Loucy (cell line): ENCODE results near the gene CLDN24.

ENCODE experiments used
- H2AFZ ChIP-seq: fragments of 200-600 bp; sonication (generic); 2 replicates; pipeline ENCODE4 v1.6.0; 2016; ENCODE audit warnings: antibody characterized with exemption, mild to moderate bottlenecking, low read length, moderate library complexity
- H3F3A ChIP-seq: fragments of 200-600 bp; 2 replicates; pipeline ENCODE4 v1.6.0; 2016; ENCODE audit warnings: antibody characterized with exemption, low read depth, mild to moderate bottlenecking
- H3K27me3 ChIP-seq: fragments of 200-600 bp; sonication (generic); 2 replicates; pipeline ENCODE4 v1.6.1; 2014; ENCODE audit warnings: low read length, mild to moderate bottlenecking; ENCODE audit not compliant: insufficient read depth, poor library complexity, severe bottlenecking
- H3K36me3 ChIP-seq: fragments of 200-600 bp; sonication (generic); 2 replicates; pipeline ENCODE4 v1.6.1; 2016; ENCODE audit warnings: low read length; ENCODE audit not compliant: insufficient read depth
- H3K4me1 ChIP-seq: fragments of 200-600 bp; sonication (generic); 2 replicates; pipeline ENCODE4 v1.5.1; 2014; ENCODE audit warnings: low read length, mild to moderate bottlenecking; ENCODE audit not compliant: insufficient read depth, poor library complexity, severe bottlenecking
- H3K4me2 ChIP-seq: fragments of 200-600 bp; sonication (generic); 2 replicates; pipeline ENCODE4 v1.6.0; 2014; ENCODE audit warnings: antibody characterized with exemption, low read length, low read depth, mild to moderate bottlenecking; ENCODE audit not compliant: poor library complexity, severe bottlenecking
- H3K4me3 ChIP-seq: fragments of 200-600 bp; sonication (generic); 2 replicates; pipeline ENCODE4 v1.5.1; 2014; ENCODE audit warnings: low read length, mild to moderate bottlenecking, mixed read lengths; ENCODE audit not compliant: poor library complexity, severe bottlenecking
- H3K79me2 ChIP-seq: fragments of 200-600 bp; sonication (generic); 2 replicates; pipeline ENCODE4 v1.6.1; 2014; ENCODE audit warnings: low read length; ENCODE audit not compliant: insufficient read depth
- H3K9ac ChIP-seq: fragments of 200-600 bp; sonication (generic); 2 replicates; pipeline ENCODE4 v1.6.0; 2014; ENCODE audit warnings: mild to moderate bottlenecking, low read depth, low read length, moderate library complexity; ENCODE audit not compliant: poor library complexity, severe bottlenecking
- H3K9me2 ChIP-seq: fragments of 200-600 bp; sonication (generic); replicated peaks from 2 replicates; pipeline ENCODE4 v1.6.1; 2016; ENCODE audit warnings: low read depth, low read length, mixed read lengths
- H3K9me3 ChIP-seq: fragments of 200-600 bp; sonication (generic); 2 replicates; pipeline ENCODE4 v1.6.1; 2014; ENCODE audit warnings: mild to moderate bottlenecking, antibody characterized with exemption, low read length, low read depth; ENCODE audit not compliant: insufficient read depth
- H4K20me1 ChIP-seq: fragments of 200-600 bp; sonication (generic); 2 replicates; pipeline ENCODE4 v1.6.0; 2014; ENCODE audit warnings: antibody characterized with exemption, low read length, mild to moderate bottlenecking; ENCODE audit not compliant: insufficient read depth, poor library complexity, severe bottlenecking
- EZH2phosphoT487 ChIP-seq: fragments of 200-600 bp; IDR thresholded peaks from 2 replicates; pipeline ENCODE4 v1.6.1; 2018; ENCODE audit warnings: antibody characterized with exemption, mild to moderate bottlenecking, moderate library complexity, borderline replicate concordance
- TF ChIP-seq, protein P1 (sequence below): fragments of 200-600 bp; sonication (generic); conservative IDR thresholded peaks from 2 replicates; pipeline ENCODE4 v1.5.1; 2014; ENCODE audit warnings: mild to moderate bottlenecking, antibody characterized with exemption, low read length

CLDN24 gene

DNA sequence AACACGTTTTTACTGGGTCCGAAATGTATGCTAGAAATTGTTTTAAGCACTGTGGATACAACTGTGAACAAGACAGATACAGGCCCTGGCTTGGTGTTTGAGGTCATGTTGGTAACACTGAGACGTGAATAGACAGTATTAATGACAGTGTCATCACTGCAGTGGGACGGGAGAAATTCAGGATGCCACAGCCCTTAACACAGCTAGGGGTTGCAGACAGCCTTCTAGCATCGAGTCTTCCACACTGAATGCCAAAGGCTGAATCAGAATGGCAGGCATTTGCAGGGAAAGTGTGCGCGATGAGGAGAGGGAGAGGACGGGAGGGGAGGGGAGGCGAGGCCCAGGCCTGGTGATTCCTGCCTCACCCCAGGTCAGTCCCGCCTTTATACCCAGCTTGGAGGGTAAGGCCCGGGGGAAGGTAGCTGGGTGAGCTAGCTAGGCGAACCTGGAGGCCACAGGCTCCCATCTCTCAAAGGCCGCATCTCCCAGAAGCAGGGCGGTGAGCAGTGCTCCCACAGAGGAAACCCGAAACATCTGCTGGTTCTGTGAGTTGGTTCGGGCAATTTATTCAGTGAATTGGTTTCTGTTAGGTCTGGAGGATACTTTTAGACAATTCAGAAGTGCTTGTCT lies 44.1 kb upstream of the CLDN24 start:
- no peaks in the 10 kb centered on the region for H3F3A ChIP-seq
- no peaks in the 10 kb centered on the region for H4K20me1 ChIP-seq
- no peaks in the 10 kb centered on the region for H3K9me2 ChIP-seq
- no peak overlapping the region for H3K4me2 ChIP-seq
- TF ChIP-seq EZH2phosphoT487: no peak
- TF ChIP-seq, protein P1, sequence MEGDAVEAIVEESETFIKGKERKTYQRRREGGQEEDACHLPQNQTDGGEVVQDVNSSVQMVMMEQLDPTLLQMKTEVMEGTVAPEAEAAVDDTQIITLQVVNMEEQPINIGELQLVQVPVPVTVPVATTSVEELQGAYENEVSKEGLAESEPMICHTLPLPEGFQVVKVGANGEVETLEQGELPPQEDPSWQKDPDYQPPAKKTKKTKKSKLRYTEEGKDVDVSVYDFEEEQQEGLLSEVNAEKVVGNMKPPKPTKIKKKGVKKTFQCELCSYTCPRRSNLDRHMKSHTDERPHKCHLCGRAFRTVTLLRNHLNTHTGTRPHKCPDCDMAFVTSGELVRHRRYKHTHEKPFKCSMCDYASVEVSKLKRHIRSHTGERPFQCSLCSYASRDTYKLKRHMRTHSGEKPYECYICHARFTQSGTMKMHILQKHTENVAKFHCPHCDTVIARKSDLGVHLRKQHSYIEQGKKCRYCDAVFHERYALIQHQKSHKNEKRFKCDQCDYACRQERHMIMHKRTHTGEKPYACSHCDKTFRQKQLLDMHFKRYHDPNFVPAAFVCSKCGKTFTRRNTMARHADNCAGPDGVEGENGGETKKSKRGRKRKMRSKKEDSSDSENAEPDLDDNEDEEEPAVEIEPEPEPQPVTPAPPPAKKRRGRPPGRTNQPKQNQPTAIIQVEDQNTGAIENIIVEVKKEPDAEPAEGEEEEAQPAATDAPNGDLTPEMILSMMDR: no peak
- no peak overlapping the region for H3K9ac ChIP-seq
- H3K4me3 ChIP-seq: no peak overlapping the region
- no peaks in the 10 kb centered on the region for H3K27me3 ChIP-seq
- H3K4me1 ChIP-seq: no peaks in the 10 kb centered on the region
- H3K9me3 ChIP-seq: no peaks in the 10 kb centered on the region
- no peak overlapping the region for H2AFZ ChIP-seq
- H3K36me3 ChIP-seq: no peaks in the 10 kb centered on the region
- H3K79me2 ChIP-seq: no peaks in the 10 kb centered on the region

DNA sequence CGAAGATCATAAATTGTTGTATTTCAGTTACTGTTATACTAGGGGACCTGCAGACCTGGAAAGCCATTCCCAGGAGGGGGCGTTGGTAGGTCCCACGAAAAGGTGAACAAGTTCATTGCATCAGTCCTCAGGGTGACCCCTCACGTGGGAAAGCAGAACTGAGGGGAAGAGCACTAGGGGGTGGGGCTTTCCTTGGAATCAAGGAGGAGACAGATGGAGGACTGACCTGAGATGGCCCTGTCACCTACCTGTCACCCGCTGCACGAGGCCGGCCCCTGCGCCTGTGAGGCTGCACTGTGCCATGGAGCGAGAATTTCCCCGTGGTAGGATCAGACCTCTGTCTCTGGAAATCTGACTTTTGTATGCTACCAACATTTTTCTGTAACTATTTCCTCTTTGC lies 41.8 kb upstream of the CLDN24 start:
- no peak for TF ChIP-seq EZH2phosphoT487
- TF ChIP-seq, protein P1: no peak

DNA sequence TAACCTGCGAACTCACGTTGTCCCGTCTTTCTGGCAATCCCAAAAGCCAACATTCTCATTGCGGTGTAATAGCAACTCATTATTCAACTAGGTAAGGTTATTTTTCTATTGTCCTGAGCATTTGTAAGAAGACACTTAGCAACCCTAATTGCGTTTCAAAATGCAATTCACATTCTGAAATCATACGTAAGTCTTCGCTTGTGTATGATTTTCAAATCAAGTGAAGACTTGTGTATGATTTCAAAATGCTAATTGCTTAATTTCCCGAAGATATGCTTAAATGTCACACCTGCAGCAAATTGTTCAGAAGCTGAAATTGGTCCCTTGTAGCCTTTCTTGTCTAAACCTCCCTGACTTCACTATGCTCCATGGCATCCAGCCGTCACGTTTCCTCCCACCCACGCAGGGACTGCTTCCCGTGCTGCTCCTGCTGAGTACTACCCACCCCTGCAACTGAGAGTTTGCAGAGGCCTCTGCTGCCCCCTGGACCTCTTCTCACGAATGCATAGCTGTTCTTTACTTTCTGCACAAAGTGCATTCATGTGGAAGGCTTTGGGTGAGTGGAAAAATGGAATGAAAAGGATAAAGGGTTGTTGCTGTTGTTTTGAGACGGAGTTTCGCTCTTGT lies 40.8 kb upstream of the CLDN24 start:
- TF ChIP-seq, protein P1: peak; percentile 18; the same call in 1 of the 2 replicates
- no peak for TF ChIP-seq EZH2phosphoT487
- no peaks in the 10 kb centered on the region for H3K79me2 ChIP-seq

More for the DNA sequence above, 41.8 kb upstream of the CLDN24 start:
- H3K9ac ChIP-seq: no peak overlapping the region
- H3K27me3 ChIP-seq: no peaks in the 10 kb centered on the region
- H3K4me1 ChIP-seq: no peaks in the 10 kb centered on the region
- no peak overlapping the region for H3K4me2 ChIP-seq
- no peaks in the 10 kb centered on the region for H3K36me3 ChIP-seq
- no peaks in the 10 kb centered on the region for H3F3A ChIP-seq
- H3K79me2 ChIP-seq: no peaks in the 10 kb centered on the region
- H4K20me1 ChIP-seq: no peaks in the 10 kb centered on the region
- no peak overlapping the region for H3K4me3 ChIP-seq
- H3K9me3 ChIP-seq: no peaks in the 10 kb centered on the region
- H2AFZ ChIP-seq: no peak overlapping the region
- H3K9me2 ChIP-seq: no peaks in the 10 kb centered on the region

More for the DNA sequence above, 40.8 kb upstream of the CLDN24 start:
- H3K36me3 ChIP-seq: no peaks in the 10 kb centered on the region
- H3K9me3 ChIP-seq: no peaks in the 10 kb centered on the region
- H3K4me1 ChIP-seq: no peaks in the 10 kb centered on the region
- no peak overlapping the region for H3K4me2 ChIP-seq
- no peaks in the 10 kb centered on the region for H3K9me2 ChIP-seq
- H4K20me1 ChIP-seq: no peaks in the 10 kb centered on the region
- no peak overlapping the region for H3K4me3 ChIP-seq
- H3K9ac ChIP-seq: no peak overlapping the region
- no peaks in the 10 kb centered on the region for H3F3A ChIP-seq
- H3K27me3 ChIP-seq: no peaks in the 10 kb centered on the region
- no peak overlapping the region for H2AFZ ChIP-seq
